Stimulated activated CD8-positive, alpha-beta memory T cell treated with anti-CD3 and anti-CD28 coated beads, Interleukin-15, amount 100 ng/mL, for 48 hours (primary cell): ENCODE data around the gene SECTM1.
A peak's percentile ranks its signal among the peaks of the same experiment; 100 is the strongest.

Experiments used
- DNase-seq, 2 donors: peaks; one replicate each; pipeline ENCODE4 v3.0.0-alpha.2; 2020; ENCODE audit warnings: low read depth in 2 of 2

SECTM1 gene

GRCh38 chr17:82315703-82316358 lies 17.7 kb downstream of the SECTM1 start:
- DNase-seq = no peak

GRCh38 chr17:82314727-82315605 lies 18.6 kb downstream of the SECTM1 start:
- DNase-seq = no peak

GRCh38 chr17:82314012-82314726 lies 19.4 kb downstream of the SECTM1 start:
- DNase-seq = no peak

GRCh38 chr17:82313195-82314011 lies 20.2 kb downstream of the SECTM1 start:
- DNase-seq = no peak

- no peak for DNase-seq
Observed at GRCh38 chr17:82311971-82312370, 21.6 kb downstream of the SECTM1 start.

- no peak for DNase-seq
Observed at GRCh38 chr17:82310877-82311276, 22.7 kb downstream of the SECTM1 start.

- no peak for DNase-seq
Observed at GRCh38 chr17:82309656-82310570, 23.7 kb downstream of the SECTM1 start.

GRCh38 chr17:82305727-82306300 lies 27.8 kb downstream of the SECTM1 start:
- DNase-seq = no peak

DNA sequence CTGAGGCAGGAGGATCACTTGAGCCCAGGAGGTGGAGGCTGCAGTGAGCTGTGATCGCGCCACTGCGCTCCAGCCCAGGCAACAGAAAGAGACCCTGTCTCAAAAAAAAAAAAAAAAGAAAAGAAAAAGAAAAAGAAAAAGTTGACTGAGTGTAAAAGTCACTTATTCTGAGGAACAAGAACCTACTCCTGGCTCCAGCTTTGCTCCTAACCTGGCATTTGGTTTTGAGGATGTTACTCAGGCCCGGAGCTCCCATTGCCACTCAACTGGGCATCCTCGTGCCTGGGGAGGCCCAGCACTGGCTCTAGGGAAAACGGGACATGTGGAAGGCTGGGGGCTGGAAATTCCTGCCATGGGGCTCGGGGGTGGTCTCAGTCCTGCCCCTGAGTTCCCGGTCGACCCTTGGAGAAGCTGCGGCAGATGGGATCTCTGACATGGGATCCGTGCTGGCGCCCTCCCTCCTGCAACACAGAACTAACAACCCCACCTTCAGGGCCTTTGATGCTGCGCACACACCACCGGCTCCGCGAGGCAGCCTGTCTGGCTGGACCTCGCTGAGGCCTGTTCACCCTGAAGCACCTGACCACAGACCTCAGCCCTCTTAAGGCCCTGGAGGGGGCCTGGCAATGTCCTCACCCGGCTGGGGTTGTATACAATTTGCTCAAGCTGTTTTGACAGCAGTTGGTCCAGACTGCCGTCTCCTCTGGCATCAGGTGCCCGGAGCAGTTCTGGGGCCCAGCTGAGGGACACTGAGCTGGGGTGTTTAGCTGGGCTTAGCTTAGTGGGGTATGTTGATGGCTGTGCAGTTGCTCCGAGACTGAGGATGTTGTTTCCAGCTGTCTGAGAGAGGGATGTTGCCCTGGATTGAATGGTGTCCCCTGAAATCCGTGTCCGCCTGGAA lies 28.5 kb downstream of the SECTM1 start:
- no peak for DNase-seq

GRCh38 chr17:82303944-82304808 lies 29.4 kb downstream of the SECTM1 start:
- DNase-seq = no peak

DNA sequence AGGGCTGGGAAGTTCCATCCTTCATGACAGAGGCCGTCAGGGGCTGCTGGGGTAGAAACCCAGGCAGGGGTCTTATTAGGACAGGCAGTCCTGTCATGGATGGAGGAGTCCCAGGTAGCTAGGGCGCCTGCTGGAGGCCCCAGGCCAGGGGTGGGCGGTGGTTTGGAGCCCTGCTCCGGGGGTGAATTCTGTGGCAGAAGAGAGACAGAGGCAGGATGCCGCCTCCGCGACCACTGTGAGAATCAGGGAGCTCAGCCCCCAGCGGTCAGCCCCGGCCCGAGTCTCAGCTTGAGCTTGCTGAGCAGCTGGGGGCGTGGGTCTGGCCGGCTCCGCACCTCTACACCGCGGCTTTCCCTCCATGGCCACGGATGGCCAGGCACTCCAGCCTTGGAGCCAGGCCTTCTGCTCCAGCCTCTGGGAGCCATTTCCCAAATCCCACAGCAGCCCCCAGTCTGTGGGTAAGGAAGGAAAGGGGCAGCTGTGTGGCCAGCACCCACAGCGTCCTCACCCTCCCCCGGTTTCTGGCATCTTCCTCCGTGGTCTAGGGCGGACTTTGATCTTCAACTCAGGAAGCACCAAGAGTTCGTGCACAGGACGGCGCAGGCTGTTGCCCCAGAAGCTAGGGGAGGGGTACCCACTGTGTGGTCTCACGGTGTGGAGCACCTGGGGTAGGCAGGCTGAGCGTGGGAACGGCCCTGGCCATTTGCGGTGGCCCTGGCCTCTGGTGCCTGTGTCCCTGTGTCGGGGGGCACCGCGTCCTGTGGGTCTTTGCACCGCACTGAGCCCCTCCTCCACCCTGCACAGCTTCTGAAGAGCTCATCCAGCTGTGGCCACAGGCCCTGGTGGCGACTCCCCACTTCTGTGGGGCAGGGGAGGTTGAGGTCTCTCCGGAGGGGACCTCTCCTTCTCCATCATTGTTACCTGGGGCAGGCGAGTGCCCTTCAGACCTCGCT lies 30.3 kb downstream of the SECTM1 start:
- no peak for DNase-seq

- no peak for DNase-seq
Observed at GRCh38 chr17:82302568-82302963, 31.0 kb downstream of the SECTM1 start.

- DNase-seq = peak; percentile 63 to 69
Observed at GRCh38 chr17:82301916-82302567, 31.5 kb downstream of the SECTM1 start.

- DNase-seq = no peak
Observed at GRCh38 chr17:82301300-82301915, 32.2 kb downstream of the SECTM1 start.

DNA sequence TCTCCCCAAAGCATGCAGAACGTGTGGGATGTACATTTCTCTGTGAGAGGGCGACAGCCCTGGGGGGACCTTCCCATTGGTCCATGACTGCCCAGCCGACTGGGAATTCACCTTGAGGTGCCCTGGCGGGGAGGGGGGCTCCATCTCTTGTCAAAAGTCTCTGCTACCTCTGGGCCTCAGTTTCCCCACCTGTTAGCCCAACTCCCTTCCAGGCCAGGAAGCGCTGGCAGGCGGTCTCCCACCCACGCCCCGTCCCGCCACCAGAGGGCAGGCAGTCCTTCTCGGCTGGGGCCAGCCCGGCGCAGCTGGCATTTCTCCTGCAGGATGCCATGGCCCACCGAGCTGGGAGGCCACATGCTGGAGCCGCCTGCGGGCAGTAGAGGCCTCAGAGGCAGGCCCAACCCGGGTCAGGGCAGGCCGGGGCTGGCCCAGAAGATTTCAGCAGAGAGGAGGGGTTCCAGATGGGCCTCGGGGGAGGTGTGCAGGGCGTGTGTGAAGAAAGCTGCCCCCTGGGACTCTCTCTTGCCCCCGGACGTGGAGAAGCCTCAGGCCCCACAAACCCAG lies 32.8 kb downstream of the SECTM1 start:
- DNase-seq = peak; percentile 57 to 61

- no peak for DNase-seq
Observed at GRCh38 chr17:82300228-82300627, 33.3 kb downstream of the SECTM1 start.
